Measurements from ENCODE around the gene UPF3A. TPM values are rescaled to one million over a fixed set of nuclear protein-coding genes. Genes with fewer than 3 reads are reported as not detected.

Gene UPF3A
- total RNA-seq, 4 donors from 2014 or later, result 19.1 to 42.5 (median 25.6) TPM

DNA sequence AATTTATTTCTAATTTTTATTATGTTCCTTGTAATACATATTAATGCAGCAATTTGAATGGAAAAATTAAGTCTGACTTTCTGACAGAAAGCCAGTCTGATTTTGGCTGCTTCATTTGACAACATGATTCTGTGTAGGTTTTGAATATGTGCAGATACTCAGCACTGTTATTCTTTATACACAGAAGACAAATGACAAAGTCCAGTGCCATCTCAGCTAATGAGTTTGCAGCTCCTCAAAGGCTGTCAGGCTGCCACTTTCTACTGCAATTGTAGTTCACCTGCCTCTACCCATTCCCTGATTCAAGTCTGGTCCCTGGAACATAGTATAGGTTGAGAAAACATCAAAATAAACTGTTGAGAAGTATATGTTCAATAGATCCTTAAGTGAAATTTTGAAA, 30.0 kb downstream of the UPF3A start:
- no peaks in the 10 kb centered on the region for H3K27me3 ChIP-seq
- no peak for DNase-seq
- H3K36me3 ChIP-seq, result peaks cover 0 to 10% (median 0%) of the 10 kb centered on the region in 3 donors
- TF ChIP-seq, protein P1, sequence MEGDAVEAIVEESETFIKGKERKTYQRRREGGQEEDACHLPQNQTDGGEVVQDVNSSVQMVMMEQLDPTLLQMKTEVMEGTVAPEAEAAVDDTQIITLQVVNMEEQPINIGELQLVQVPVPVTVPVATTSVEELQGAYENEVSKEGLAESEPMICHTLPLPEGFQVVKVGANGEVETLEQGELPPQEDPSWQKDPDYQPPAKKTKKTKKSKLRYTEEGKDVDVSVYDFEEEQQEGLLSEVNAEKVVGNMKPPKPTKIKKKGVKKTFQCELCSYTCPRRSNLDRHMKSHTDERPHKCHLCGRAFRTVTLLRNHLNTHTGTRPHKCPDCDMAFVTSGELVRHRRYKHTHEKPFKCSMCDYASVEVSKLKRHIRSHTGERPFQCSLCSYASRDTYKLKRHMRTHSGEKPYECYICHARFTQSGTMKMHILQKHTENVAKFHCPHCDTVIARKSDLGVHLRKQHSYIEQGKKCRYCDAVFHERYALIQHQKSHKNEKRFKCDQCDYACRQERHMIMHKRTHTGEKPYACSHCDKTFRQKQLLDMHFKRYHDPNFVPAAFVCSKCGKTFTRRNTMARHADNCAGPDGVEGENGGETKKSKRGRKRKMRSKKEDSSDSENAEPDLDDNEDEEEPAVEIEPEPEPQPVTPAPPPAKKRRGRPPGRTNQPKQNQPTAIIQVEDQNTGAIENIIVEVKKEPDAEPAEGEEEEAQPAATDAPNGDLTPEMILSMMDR (IDR thresholded peaks at IDR 0.05), result no peak
- TF ChIP-seq POLR2A (IDR thresholded peaks at IDR 0.05), result no peak
- H3K9me3 ChIP-seq, result no peaks in the 10 kb centered on the region
- intact Hi-C loops (cut with DNase I), result no loop called here
- H3K4me1 ChIP-seq, result peaks cover 0 to 29% (median 20%) of the 10 kb centered on the region in 3 donors
- no peak overlapping the region for H3K4me3 ChIP-seq
- no peak overlapping the region for H3K27ac ChIP-seq

DNA sequence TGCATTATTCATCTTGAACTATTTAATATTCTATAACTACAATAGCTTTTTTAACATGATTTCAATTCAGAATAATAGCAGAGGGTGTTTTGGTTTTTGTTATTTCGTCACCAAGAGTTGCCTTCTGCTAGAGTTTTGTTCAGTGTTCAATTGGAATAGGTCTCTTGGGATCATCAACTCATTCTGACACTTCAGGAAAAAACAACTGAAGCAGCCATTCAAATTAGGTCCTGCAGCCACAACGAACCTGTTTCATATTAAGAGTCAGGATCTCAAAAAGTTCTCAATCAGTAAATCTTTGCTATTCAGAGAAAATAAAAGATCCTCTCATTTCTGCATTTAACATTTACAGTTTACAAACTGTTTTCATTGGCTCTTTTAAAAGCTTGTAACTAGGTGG, 30.5 kb downstream of the UPF3A start:
- TF ChIP-seq, protein P1 (IDR thresholded peaks at IDR 0.05), result no peak
- TF ChIP-seq POLR2A (IDR thresholded peaks at IDR 0.05), result no peak

DNA sequence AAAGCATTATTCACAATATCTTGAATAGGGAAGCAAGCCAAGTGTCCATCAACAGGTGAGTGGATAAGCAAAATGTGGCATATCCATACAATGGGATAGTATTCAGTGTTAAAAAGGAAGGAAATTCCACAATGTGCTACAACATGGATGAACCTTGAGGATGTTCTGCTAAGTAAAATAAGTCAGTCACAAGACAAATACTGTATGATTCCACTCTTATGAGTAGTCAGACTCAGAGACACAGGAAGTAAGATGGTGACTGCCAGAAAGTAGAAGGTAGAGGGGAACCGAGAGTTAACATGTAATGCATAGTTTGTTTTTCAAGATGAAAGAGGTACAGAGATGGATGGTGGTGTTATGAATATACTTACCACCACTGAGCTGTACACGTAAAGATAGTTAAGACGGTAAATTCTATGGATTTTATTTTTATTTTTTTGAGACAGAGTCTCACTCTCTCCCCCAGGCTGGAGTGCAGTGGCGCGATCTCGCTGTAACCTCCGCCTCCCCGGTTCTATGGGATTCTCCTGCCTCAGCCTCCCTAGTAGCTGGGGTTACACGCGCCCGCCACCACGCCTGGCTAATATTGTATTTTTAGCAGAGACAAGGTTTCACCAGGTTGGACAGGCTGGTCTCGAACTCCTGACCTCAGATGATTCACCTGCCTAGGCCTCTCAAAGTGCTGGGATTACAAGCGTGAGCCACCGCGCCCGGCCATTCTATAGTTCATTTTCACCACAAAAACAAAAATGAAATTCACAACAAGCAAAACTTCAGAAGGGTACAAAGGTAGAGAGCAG, 31.9 kb downstream of the UPF3A start:
- intact Hi-C loops (cut with DNase I), result no loop called here
- Histone ChIP-seq H3K4me3 (peak overlapping the region; percentile 62 to 94 (median 86)), H3K36me3 (no peaks in the 10 kb centered on the region), H3K4me1 (peaks cover 0 to 47% (median 32%) of the 10 kb centered on the region in 3 donors), H3K27me3 (no peaks in the 10 kb centered on the region), H3K27ac (peak overlapping the region; percentile 87 to 97 (median 94)), H3K9me3 (no peaks in the 10 kb centered on the region)
- TF ChIP-seq POLR2A (IDR thresholded peaks at IDR 0.05), result no peak
- TF ChIP-seq, protein P1 (IDR thresholded peaks at IDR 0.05), result no peak
- DNase-seq, result no peak
- WGBS, 2 donors, result 68 to 72% methylated on average over 13 to 17 of the region's 17 CpGs

More for the DNA sequence above, 30.5 kb downstream of the UPF3A start:
- WGBS, 2 donors, result 47 to 62% methylated on average over 2 of the region's 2 CpGs
- Histone ChIP-seq H3K4me1 (peaks cover 0 to 34% (median 25%) of the 10 kb centered on the region in 3 donors), H3K4me3 (no peak overlapping the region), H3K27ac (no peak overlapping the region), H3K9me3 (no peaks in the 10 kb centered on the region), H3K27me3 (no peaks in the 10 kb centered on the region), H3K36me3 (peaks cover 0 to 4% (median 0%) of the 10 kb centered on the region in 3 donors)
- DNase-seq, result no peak
- intact Hi-C loops (cut with DNase I), result no loop called here

DNA sequence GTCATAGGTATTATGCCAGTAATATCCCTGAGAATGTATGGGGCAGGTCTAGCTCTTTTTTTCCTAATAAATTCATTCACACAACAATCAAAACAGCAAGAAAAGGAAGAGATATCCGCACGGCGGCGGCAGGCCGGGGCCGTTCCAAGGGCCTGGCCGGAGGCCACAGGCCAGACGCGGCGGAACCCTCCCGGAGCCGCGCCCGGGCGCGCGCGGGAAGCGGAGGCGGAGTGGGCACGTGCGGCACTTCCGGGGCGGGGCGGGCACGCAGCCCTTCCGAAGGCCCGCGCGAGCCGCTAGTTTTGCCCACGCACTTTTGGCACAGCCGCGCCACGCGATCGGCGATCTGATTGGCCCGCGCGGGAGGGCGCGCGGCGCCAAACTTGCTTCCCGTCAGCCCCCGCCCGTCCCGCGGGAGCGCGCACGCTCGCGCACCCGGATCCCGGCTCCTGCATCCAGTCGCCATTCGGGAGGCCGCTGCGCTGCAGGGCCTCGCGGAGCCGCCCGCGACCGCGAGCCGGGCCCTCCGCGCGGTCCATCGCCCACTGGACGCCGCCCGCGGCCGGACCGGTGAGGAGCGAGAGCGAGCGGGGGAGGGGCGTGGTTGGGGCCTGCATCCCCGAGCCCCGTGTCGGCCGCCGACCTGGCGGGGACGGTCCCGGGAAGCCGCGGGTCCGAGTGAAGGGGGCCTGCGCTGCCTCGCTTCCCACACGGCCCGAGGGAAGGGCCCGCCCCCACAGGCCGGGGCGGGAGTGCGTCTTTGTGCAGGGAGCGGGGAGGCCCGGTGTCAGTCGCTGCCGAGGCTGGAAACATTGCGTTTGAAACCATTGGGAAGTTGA, 32.9 kb downstream of the UPF3A start, which contains the start of gene CHAMP1:
CHAMP1 (plus strand) TSS at position 430 of the 839 bp plus-strand sequence. CDS start 9,340 bp downstream, outside the sequence.
- H3K4me3 ChIP-seq, result peak within 1 kb of the TSS; percentile 62 to 94 (median 86)
- no peaks in the 10 kb centered on the region for H3K9me3 ChIP-seq
- intact Hi-C loops (cut with DNase I), result no loop called here
- peaks cover 0 to 58% (median 32%) of the 10 kb centered on the region in 3 donors for H3K4me1 ChIP-seq
- TF ChIP-seq POLR2A (IDR thresholded peaks at IDR 0.05), result peak in 3 of 4 donors; percentile 34 to 89 (median 85)
- TF ChIP-seq, protein P1 (IDR thresholded peaks at IDR 0.05), result peak in 2 of 6 experiments; percentile 1 to 9
- peak within 1 kb of the TSS; percentile 87 to 97 (median 94) for H3K27ac ChIP-seq
- H3K36me3 ChIP-seq, result no peaks in the 10 kb centered on the region
- 0% methylated on average over 4 to 8 of the region's 107 CpGs for WGBS, 2 donors
- H3K27me3 ChIP-seq, result no peaks in the 10 kb centered on the region
- peak; percentile 74 for DNase-seq
